K562 (cell line): ENCODE results near the gene A1BG. TPM values are rescaled to one million over a fixed set of nuclear protein-coding genes. Genes with fewer than 3 reads are reported as not detected.

Experiments
- CBFA2T3 ChIP-seq: fragments of 450-650 bp; IDR thresholded peaks from 2 replicates; pipeline ENCODE4 v1.6.1; 2017
- CHD2 ChIP-seq: IDR thresholded peaks from 2 replicates; pipeline ENCODE4 v1.6.1; 2011; ENCODE audit warnings: low read depth, low read length
- DDX20 ChIP-seq: fragments of 450-650 bp; IDR thresholded peaks from 2 replicates; pipeline ENCODE4 v1.6.1; 2016; ENCODE audit warnings: missing genetic modification characterization, low read depth, mild to moderate bottlenecking, missing compliant biosample characterization, moderate library complexity
- DPF2 ChIP-seq: fragments of 450-650 bp; IDR thresholded peaks from 2 replicates; pipeline ENCODE4 v1.6.1; 2016
- E2F3 ChIP-seq: fragments of 250-450 bp; sonication (Bioruptor Pico); IDR thresholded peaks from 2 replicates; pipeline ENCODE4 v1.4.0; 2020; ENCODE audit warnings: mild to moderate bottlenecking
- ESRRA ChIP-seq: fragments of 450-650 bp; IDR thresholded peaks from 2 replicates; pipeline ENCODE4 v1.6.1; 2014; ENCODE audit warnings: low read depth, mild to moderate bottlenecking, moderate library complexity, borderline replicate concordance
- ETV6 ChIP-seq, 3 experiments: fragments of 150-350 bp in 1 of 3; sonication (generic) in 1 of 3; formaldehyde crosslinking in 1 of 3; IDR thresholded peaks; 2 replicates each; pipeline versions ENCODE4 v1.6.1 to v1.8.0; 2014 to 2022; ENCODE audit warnings: borderline replicate concordance in 2 of 3, low read depth in 2 of 3, antibody characterized with exemption in 1 of 3, low read length in 1 of 3, mild to moderate bottlenecking in 1 of 3, missing genetic modification reagents in 1 of 3
- GATAD2B ChIP-seq: fragments of 450-650 bp; IDR thresholded peaks from 2 replicates; pipeline ENCODE4 v1.6.1; 2017; ENCODE audit warnings: mild to moderate bottlenecking, borderline replicate concordance
- GTF2A2 ChIP-seq: IDR thresholded peaks from 2 replicates; pipeline ENCODE4 v1.6.1; 2016; ENCODE audit warnings: mild to moderate bottlenecking, missing genetic modification characterization, missing compliant biosample characterization
- KLF1 ChIP-seq: fragments of 450-650 bp; IDR thresholded peaks from 2 replicates; pipeline ENCODE4 v1.6.1; 2016; ENCODE audit warnings: missing genetic modification characterization, missing compliant biosample characterization
- KLF16 ChIP-seq: IDR thresholded peaks from 2 replicates; pipeline ENCODE4 v1.6.1; 2016; ENCODE audit warnings: antibody characterized with exemption
- NCOA2 ChIP-seq, 2 experiments: fragments of 450-650 bp; IDR thresholded peaks; 2 replicates each; pipeline ENCODE4 v1.6.1; 2018; ENCODE audit warnings: mild to moderate bottlenecking in 2 of 2, moderate library complexity in 1 of 2; ENCODE audit not compliant: partially characterized antibody in 2 of 2
- NR2C2 ChIP-seq, 2 experiments: fragments of 200-800 bp in 1 of 2; sonication (Bioruptor generic) in 1 of 2; sonication (generic) in 1 of 2; formaldehyde crosslinking in 1 of 2; IDR thresholded peaks; 2 replicates each; pipeline versions ENCODE4 v1.6.1 to v1.8.0; 2016 to 2022; ENCODE audit warnings: mild to moderate bottlenecking in 1 of 2, missing compliant biosample characterization in 1 of 2, missing genetic modification characterization in 1 of 2, missing genetic modification reagents in 1 of 2
- PHF21A ChIP-seq: fragments of 450-650 bp; IDR thresholded peaks from 2 replicates; pipeline ENCODE4 v1.6.1; 2017; ENCODE audit warnings: low read depth, borderline replicate concordance
- TAL1 ChIP-seq: fragments of 450-650 bp; IDR thresholded peaks from 2 replicates; pipeline ENCODE4 v1.6.1; 2016; ENCODE audit warnings: mild to moderate bottlenecking
- TBL1XR1 ChIP-seq, 2 experiments: IDR thresholded peaks; 2 replicates each; pipeline ENCODE4 v1.6.1; 2012; ENCODE audit warnings: improper control_type of control experiment in 2 of 2, low read length in 2 of 2, mild to moderate bottlenecking in 1 of 2
- TBP ChIP-seq: optimal IDR thresholded peaks from 2 replicates; pipeline ENCODE3; 2011; ENCODE audit warnings: low read depth, low read length, improper control_type of control experiment
- THRAP3 ChIP-seq: fragments of 450-650 bp; IDR thresholded peaks from 2 replicates; pipeline ENCODE4 v1.6.1; 2016; ENCODE audit warnings: mild to moderate bottlenecking, inconsistent platforms, borderline replicate concordance
- ZNF134 ChIP-seq: fragments of 250-450 bp; sonication (Bioruptor Pico); conservative IDR thresholded peaks from 2 replicates; pipeline ENCODE4 v1.4.0; 2020
- ZNF165 ChIP-seq: fragments of 250-450 bp; sonication (Bioruptor Pico); IDR thresholded peaks from 2 replicates; pipeline ENCODE4 v1.4.0; 2020; ENCODE audit warnings: borderline replicate concordance
- ZNF224 ChIP-seq: sonication (generic); formaldehyde crosslinking; IDR thresholded peaks from 2 replicates; pipeline ENCODE4 v1.8.0; 2022; ENCODE audit warnings: mild to moderate bottlenecking, missing genetic modification reagents
- ZNF253 ChIP-seq: fragments of 250-450 bp; sonication (Bioruptor Pico); conservative IDR thresholded peaks from 2 replicates; pipeline ENCODE4 v1.6.1; 2021; ENCODE audit warnings: mild to moderate bottlenecking
- ZNF436 ChIP-seq: fragments of 250-450, 450-650 bp; sonication (Bioruptor Pico); formaldehyde crosslinking; IDR thresholded peaks from 2 replicates; pipeline ENCODE4 v1.7.0; 2020; ENCODE audit warnings: mild to moderate bottlenecking
- polyA plus RNA-seq, 8 experiments: library from polyadenylated mRNA; depleted of rRNA in 4 of 8; stranded (reverse) in 5 of 8; unstranded in 3 of 8; fragments of >200 nt; fragmentation: Nextera tagmentation in 2 of 8; fragmentation: Illumina TruSeq in 1 of 8; extraction: Ambion mirVana in 2 of 8; extraction: Trizol in 1 of 8; gene quantifications; 2 replicates each; pipeline versions ENCODE4 v1.2.1 to v1.2.3, GENCODE V29; 2011 to 2014; ENCODE audit warnings: inconsistent platforms in 1 of 8, missing spikeins in 1 of 8
- total RNA-seq, 7 experiments: library from RNA; depleted of rRNA in 6 of 7; stranded (reverse); fragments of >200 nt in 6 of 7; fragmentation: Illumina TruSeq in 2 of 7; extraction: Trizol in 2 of 7; gene quantifications; 2 replicates each; pipeline versions ENCODE4 v1.2.1 to v1.2.3, GENCODE V29; 2011 to 2021; ENCODE audit warnings: low replicate concordance in 1 of 7
- TF ChIP-seq, protein P1 (sequence below): sonication (generic); formaldehyde crosslinking; IDR thresholded peaks from 2 replicates; pipeline ENCODE4 v1.9.0; 2022; ENCODE audit warnings: mild to moderate bottlenecking, missing genetic modification reagents
- TF ChIP-seq, protein P2 (sequence below): sonication (generic); formaldehyde crosslinking; IDR thresholded peaks from 2 replicates; pipeline ENCODE4 v1.8.0; 2022; ENCODE audit warnings: mild to moderate bottlenecking, low read depth, missing genetic modification reagents
- TF ChIP-seq, protein P3 (sequence below): sonication (generic); formaldehyde crosslinking; IDR thresholded peaks from 2 replicates; pipeline ENCODE4 v1.8.1; 2023; ENCODE audit warnings: mild to moderate bottlenecking, missing genetic modification reagents

A1BG gene
- total and polyA plus RNA-seq, 9 of the 15 experiments (the other 6 are each of a cell fraction or from before 2014, with no cell fraction given), result 0.10 to 19.8 (median 2.6) TPM

- TF ChIP-seq, protein P1, sequence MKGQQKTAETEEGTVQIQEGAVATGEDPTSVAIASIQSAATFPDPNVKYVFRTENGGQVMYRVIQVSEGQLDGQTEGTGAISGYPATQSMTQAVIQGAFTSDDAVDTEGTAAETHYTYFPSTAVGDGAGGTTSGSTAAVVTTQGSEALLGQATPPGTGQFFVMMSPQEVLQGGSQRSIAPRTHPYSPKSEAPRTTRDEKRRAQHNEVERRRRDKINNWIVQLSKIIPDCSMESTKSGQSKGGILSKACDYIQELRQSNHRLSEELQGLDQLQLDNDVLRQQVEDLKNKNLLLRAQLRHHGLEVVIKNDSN (CRISPR knock-in tag), result no peak; the same call in 1 of the 2 replicates
- peak; percentile 28 for TF ChIP-seq TAL1
- TF ChIP-seq, protein P2, sequence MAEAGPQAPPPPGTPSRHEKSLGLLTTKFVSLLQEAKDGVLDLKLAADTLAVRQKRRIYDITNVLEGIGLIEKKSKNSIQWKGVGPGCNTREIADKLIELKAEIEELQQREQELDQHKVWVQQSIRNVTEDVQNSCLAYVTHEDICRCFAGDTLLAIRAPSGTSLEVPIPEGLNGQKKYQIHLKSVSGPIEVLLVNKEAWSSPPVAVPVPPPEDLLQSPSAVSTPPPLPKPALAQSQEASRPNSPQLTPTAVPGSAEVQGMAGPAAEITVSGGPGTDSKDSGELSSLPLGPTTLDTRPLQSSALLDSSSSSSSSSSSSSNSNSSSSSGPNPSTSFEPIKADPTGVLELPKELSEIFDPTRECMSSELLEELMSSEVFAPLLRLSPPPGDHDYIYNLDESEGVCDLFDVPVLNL (CRISPR knock-in tag), result 0 out of 2 replicates have a peak, but pooled peaks have one; percentile 56
- peak; percentile 75 for TF ChIP-seq DPF2
- no peak for TF ChIP-seq ZNF224 (CRISPR knock-in tag)
- no peak for TF ChIP-seq E2F3
- TF ChIP-seq NCOA2 (IDR thresholded peaks at IDR 0.05; ENCODE audit: partially characterized antibody in 2 of 2), result no peak
- TF ChIP-seq DDX20 (tag), result no peak
- no peak; the same call in 1 of the 2 replicates for TF ChIP-seq GTF2A2 (tag)
- no peak; a peak in 1 of 4 replicates for TF ChIP-seq ETV6 (IDR thresholded peaks at IDR 0.05; ENCODE audit: borderline replicate concordance in 1 of 2, low read depth in 2 of 2, low read length in 1 of 2)
- TF ChIP-seq ETV6 (CRISPR knock-in tag; IDR thresholded peaks at IDR 0.05; ENCODE audit: borderline replicate concordance), result no peak
- no peak for TF ChIP-seq KLF16
- TF ChIP-seq TBL1XR1 (IDR thresholded peaks at IDR 0.05; ENCODE audit: low read length in 2 of 2), result no peak
- TF ChIP-seq, protein P3, sequence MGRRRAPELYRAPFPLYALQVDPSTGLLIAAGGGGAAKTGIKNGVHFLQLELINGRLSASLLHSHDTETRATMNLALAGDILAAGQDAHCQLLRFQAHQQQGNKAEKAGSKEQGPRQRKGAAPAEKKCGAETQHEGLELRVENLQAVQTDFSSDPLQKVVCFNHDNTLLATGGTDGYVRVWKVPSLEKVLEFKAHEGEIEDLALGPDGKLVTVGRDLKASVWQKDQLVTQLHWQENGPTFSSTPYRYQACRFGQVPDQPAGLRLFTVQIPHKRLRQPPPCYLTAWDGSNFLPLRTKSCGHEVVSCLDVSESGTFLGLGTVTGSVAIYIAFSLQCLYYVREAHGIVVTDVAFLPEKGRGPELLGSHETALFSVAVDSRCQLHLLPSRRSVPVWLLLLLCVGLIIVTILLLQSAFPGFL (CRISPR knock-in tag), result no peak
- peak; percentile 86 for TF ChIP-seq TBP
- TF ChIP-seq CBFA2T3, result peak; percentile 61
- peak; percentile 82 for TF ChIP-seq NR2C2 (CRISPR knock-in tag; IDR thresholded peaks at IDR 0.05)
- peak; percentile 93 for TF ChIP-seq NR2C2 (tag; IDR thresholded peaks at IDR 0.05)
- TF ChIP-seq CHD2, result no peak
- no peak for TF ChIP-seq GATAD2B
- TF ChIP-seq ZNF134, result peak; percentile 51; the same call in 1 of the 2 replicates
- TF ChIP-seq PHF21A, result peak; percentile 45; the same call in 1 of the 2 replicates
- peak; percentile 65 for TF ChIP-seq ESRRA
- 0 out of 2 replicates have a peak, but pooled peaks have one; percentile 11 for TF ChIP-seq THRAP3
- TF ChIP-seq ZNF436 (CRISPR knock-in tag), result no peak
- TF ChIP-seq KLF1 (tag), result peak; percentile 91; the same call in 1 of the 2 replicates
- 0 out of 2 replicates have a peak, but pooled peaks have one; percentile 81 for TF ChIP-seq ZNF165 (CRISPR knock-in tag)
- no peak for TF ChIP-seq ZNF253 (CRISPR knock-in tag)
These were observed 26.2 kb downstream of the A1BG start, which contains the start of gene ZSCAN22 (continued) for GRCh38 chr19:58326914-58327726.
